Lung (tissue), 12 donors: ENCODE results near the gene GRIP1. TPM values are rescaled to one million over a fixed set of nuclear protein-coding genes. Genes with fewer than 3 reads are reported as not detected.
A peak's percentile ranks its signal among the peaks of the same experiment; 100 is the strongest.

Experiments
- ATAC-seq: fragments of 200-7000 bp; cut with Tn5 transposase; one replicate; pipeline ENCODE4 v1.9.1; 2020; ENCODE audit warnings: moderate number of reproducible peaks; ENCODE audit not compliant: insufficient read depth, low FRiP score
- DNase-seq, 3 donors: peaks; one replicate each; pipeline ENCODE4 v3.0.0-alpha.2; 2013 to 2017
- H3K27ac ChIP-seq, 2 donors: one replicate each; pipeline ENCODE4 v1.5.1; 2013; ENCODE audit warnings: mild to moderate bottlenecking in 2 of 2, moderate library complexity in 2 of 2, control low read depth in 1 of 2, inconsistent platforms in 1 of 2, low read depth in 1 of 2, low read length in 1 of 2
- H3K27me3 ChIP-seq, 3 donors: one replicate each; pipeline ENCODE4 v1.5.1; 2013; ENCODE audit warnings: low read length in 2 of 3; ENCODE audit not compliant: control insufficient read depth in 3 of 3, insufficient read depth in 3 of 3
- H3K36me3 ChIP-seq, 4 donors: one replicate each; pipeline ENCODE4 v1.5.1; 2013; ENCODE audit warnings: low read length in 4 of 4, mild to moderate bottlenecking in 1 of 4, moderate library complexity in 1 of 4; ENCODE audit not compliant: control insufficient read depth in 4 of 4, insufficient read depth in 4 of 4
- H3K4me1 ChIP-seq, 5 donors: one replicate each; pipeline ENCODE4 v1.5.1; 2013; ENCODE audit warnings: low read length in 5 of 5, mild to moderate bottlenecking in 2 of 5, moderate library complexity in 1 of 5; ENCODE audit not compliant: control insufficient read depth in 5 of 5, insufficient read depth in 5 of 5
- H3K4me3 ChIP-seq: one replicate; pipeline ENCODE4 v1.5.1; 2013; ENCODE audit warnings: mild to moderate bottlenecking, control low read depth, moderate library complexity
- H3K9ac ChIP-seq, 2 donors: one replicate each; pipeline ENCODE4 v1.5.1; 2013; ENCODE audit warnings: low read length in 2 of 2, control low read depth in 1 of 2; ENCODE audit not compliant: insufficient read depth in 1 of 2
- H3K9me3 ChIP-seq, 4 donors: one replicate each; pipeline ENCODE4 v1.5.1; 2013; ENCODE audit warnings: low read length in 3 of 4, mild to moderate bottlenecking in 1 of 4, moderate library complexity in 1 of 4; ENCODE audit not compliant: control insufficient read depth in 4 of 4, insufficient read depth in 3 of 4
- WGBS, 2 donors: extraction: QIAGEN DNeasy Blood & Tissue Kit; methylation state at CpG; one replicate each; pipeline ENCODE4 v1.1.7; 2013; 5-methylcytosine and 5-hydroxymethylcytosine counted together
- polyA plus RNA-seq, 2 donors: library from polyadenylated mRNA; stranded (reverse); fragments of 200-250 nt; gene quantifications; one replicate each; pipeline ENCODE4 v1.2.1, GENCODE V29; 2013
- total RNA-seq, 2 donors: library from RNA; depleted of rRNA in 1 of 2; stranded (reverse); fragments of >200 nt in 1 of 2; gene quantifications; one replicate each; pipeline ENCODE4 v1.2.1, GENCODE V29; 2014 to 2021
- TF ChIP-seq, protein P1 (sequence below): IDR thresholded peaks from 2 replicates; pipeline ENCODE4 v1.5.1; 2012; ENCODE audit warnings: mild to moderate bottlenecking; ENCODE audit errors: control extremely low read depth, extremely low read depth
- donor health status: control.
- donor health status: control.
- donor health status: Bipolar disorder and iron deficiency.
- donor health status: healthy.
- donor health status: DM: yes; HTN: yes; CAD: no.

Gene GRIP1
- total and polyA plus RNA-seq, 4 donors, result 0.20 to 3.6 (median 0.83) TPM

DNA sequence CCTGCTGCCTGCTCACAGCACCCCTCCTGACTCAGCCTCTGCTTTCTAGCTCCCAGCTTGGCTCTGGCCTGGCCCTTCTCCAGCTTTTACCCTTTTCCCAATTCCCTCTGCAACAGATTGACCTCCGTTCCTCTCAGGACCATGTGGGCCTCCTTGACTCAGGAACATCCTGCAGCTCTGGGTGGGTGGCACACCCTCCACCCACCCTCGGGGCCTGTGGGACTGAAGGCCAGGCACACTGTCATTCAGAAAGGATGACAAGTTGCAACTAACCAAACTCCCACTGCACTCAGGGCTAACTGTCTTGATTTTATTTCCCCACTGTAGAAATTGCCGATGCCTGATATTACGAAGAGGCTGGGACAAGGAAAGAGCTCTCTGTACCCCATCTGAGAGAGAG is 317.2 kb downstream of the GRIP1 start:
- WGBS, 2 donors, result 90 to 92% methylated on average over 4 of the region's 4 CpGs

DNA sequence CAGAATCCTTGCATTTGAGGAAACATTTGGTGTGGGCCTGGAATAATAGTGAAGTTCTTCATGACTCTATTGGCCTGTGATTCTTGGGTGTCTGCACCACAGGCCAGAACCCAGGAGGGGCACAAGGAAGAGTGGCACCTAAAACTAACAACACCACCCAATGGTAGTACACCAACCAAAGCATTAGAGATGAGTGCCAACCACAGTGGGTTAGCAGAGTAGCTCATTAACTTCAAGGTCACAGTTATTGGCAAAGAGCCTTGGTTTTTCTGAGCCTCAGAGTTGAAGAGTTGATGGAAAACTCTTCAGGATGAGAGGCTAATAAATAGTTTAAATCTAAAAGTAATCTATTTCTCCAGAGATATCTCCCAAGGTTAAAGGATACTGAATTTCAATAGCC is 319.6 kb downstream of the GRIP1 start:
- Histone ChIP-seq H3K4me1 (no peaks in the 10 kb centered on the region), H3K4me3 (no peak overlapping the region), H3K36me3 (no peaks in the 10 kb centered on the region), H3K9ac (no peak overlapping the region), H3K9me3 (no peaks in the 10 kb centered on the region), H3K27me3 (no peaks in the 10 kb centered on the region), H3K27ac (no peak overlapping the region)
- TF ChIP-seq, protein P1, sequence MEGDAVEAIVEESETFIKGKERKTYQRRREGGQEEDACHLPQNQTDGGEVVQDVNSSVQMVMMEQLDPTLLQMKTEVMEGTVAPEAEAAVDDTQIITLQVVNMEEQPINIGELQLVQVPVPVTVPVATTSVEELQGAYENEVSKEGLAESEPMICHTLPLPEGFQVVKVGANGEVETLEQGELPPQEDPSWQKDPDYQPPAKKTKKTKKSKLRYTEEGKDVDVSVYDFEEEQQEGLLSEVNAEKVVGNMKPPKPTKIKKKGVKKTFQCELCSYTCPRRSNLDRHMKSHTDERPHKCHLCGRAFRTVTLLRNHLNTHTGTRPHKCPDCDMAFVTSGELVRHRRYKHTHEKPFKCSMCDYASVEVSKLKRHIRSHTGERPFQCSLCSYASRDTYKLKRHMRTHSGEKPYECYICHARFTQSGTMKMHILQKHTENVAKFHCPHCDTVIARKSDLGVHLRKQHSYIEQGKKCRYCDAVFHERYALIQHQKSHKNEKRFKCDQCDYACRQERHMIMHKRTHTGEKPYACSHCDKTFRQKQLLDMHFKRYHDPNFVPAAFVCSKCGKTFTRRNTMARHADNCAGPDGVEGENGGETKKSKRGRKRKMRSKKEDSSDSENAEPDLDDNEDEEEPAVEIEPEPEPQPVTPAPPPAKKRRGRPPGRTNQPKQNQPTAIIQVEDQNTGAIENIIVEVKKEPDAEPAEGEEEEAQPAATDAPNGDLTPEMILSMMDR, result no peak
- ATAC-seq (no peak), DNase-seq (no peak)

More for the DNA sequence above, 317.2 kb downstream of the GRIP1 start:
- H3K27ac ChIP-seq, result no peak overlapping the region
- no peak overlapping the region for H3K9ac ChIP-seq
- no peaks in the 10 kb centered on the region for H3K9me3 ChIP-seq
- no peak overlapping the region for H3K4me3 ChIP-seq
- ATAC-seq (no peak), DNase-seq (no peak)
- H3K36me3 ChIP-seq, result no peaks in the 10 kb centered on the region
- TF ChIP-seq, protein P1, result no peak
- H3K4me1 ChIP-seq, result no peaks in the 10 kb centered on the region
- H3K27me3 ChIP-seq, result no peaks in the 10 kb centered on the region

DNA sequence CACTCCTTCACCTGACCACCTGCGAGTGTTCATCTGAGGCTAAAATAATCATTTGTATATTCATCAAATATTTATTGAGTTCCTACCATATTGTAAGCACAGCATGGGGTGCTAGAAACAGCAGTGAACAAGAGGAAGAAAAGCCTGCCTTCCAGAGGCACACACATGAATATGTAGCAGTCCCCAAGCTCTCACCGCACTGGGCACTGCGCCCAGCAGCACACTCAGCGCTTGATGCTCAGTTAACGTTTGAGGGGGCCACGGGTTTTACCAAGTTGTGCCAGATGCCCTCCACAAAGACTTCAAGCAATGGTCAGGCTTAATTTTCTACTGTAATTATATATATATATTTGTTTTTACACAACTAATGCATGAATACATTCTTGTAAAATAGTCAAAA is 324.6 kb downstream of the GRIP1 start:
- Histone ChIP-seq H3K9ac (no peak overlapping the region), H3K36me3 (no peaks in the 10 kb centered on the region), H3K4me1 (no peaks in the 10 kb centered on the region), H3K9me3 (no peaks in the 10 kb centered on the region), H3K27me3 (no peaks in the 10 kb centered on the region), H3K27ac (no peak overlapping the region), H3K4me3 (no peak overlapping the region)
- 73 to 84% methylated on average over 6 of the region's 6 CpGs for WGBS, 2 donors
- no peak for ATAC-seq
- peak in 1 of 3 donors; percentile 19 for DNase-seq
- TF ChIP-seq, protein P1, result no peak

DNA sequence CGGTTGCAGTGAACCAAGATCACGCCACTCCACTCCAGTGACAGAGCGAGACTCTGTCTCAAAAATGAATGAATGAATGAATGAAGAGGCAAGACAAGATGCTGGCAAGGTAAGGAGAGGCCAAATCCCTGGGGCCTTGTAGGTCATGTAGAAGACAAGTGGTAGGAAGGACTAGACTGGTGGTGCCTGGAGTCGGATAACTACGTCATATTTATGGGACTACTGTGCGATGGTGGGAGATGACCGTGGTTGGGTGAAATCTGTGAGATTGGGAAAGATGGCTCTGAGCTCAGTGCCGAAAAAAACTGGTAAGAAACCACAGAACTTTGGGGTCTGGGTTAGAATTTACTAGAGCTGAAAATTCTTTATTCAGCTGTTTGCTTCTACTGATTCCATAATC is 326.0 kb downstream of the GRIP1 start:
- WGBS, 2 donors, result 93 to 96% methylated on average over 8 of the region's 8 CpGs
- no peaks in the 10 kb centered on the region for H3K27me3 ChIP-seq
- no peak overlapping the region for H3K9ac ChIP-seq
- no peak overlapping the region for H3K27ac ChIP-seq
- no peak for ATAC-seq
- no peak overlapping the region for H3K4me3 ChIP-seq
- H3K9me3 ChIP-seq, result no peaks in the 10 kb centered on the region
- peaks cover 0 to 3% (median 0%) of the 10 kb centered on the region in 4 donors for H3K36me3 ChIP-seq
- H3K4me1 ChIP-seq, result no peaks in the 10 kb centered on the region
- DNase-seq, result no peak
- TF ChIP-seq, protein P1, result no peak
